BJ (cell line): ENCODE measurements around the gene GPC6. TPM values are rescaled to one million over a fixed set of nuclear protein-coding genes. Genes with fewer than 3 reads are reported as not detected.

Experiments used
- CTCF ChIA-PET: fragments of 350-600 bp; formaldehyde crosslinking; extraction: SDS; loops from one replicate; lab custom pipeline; 2021; ENCODE audit warnings: antibody characterized with exemption, inconsistent platforms; lab: Yijun Ruan, JAX
- POLR2A ChIA-PET: fragments of 300-600 bp; sonication (Branson Sonifier 250); formaldehyde crosslinking; extraction: SDS; loops from one replicate; lab custom pipeline; 2021; ENCODE audit warnings: antibody characterized with exemption; lab: Charles Lee
- DNase-seq: peaks from one replicate; pipeline ENCODE4 v3.0.0-alpha.2; 2011; ENCODE audit warnings: low read depth
- H3K27me3 ChIP-seq: 2 replicates; pipeline ENCODE4 v1.6.0; 2011; ENCODE audit warnings: low read length; ENCODE audit not compliant: control insufficient read depth, insufficient read depth
- H3K36me3 ChIP-seq: 2 replicates; pipeline ENCODE4 v1.5.1; 2011; ENCODE audit warnings: low read length; ENCODE audit not compliant: control insufficient read depth, insufficient read depth
- H3K4me3 ChIP-seq: 2 replicates; pipeline ENCODE4 v1.5.1; 2011; ENCODE audit warnings: low read depth, mild to moderate bottlenecking, control low read depth, low read length
- CTCF ChIP-seq: IDR thresholded peaks from 2 replicates; pipeline ENCODE4 v1.5.1; 2011; ENCODE audit warnings: low read depth, mild to moderate bottlenecking, control low read depth, inconsistent platforms, low read length, moderate library complexity; ENCODE audit not compliant: insufficient read depth
- polyA plus RNA-seq: library from polyadenylated mRNA; depleted of rRNA; stranded (reverse); fragments of >200 nt; gene quantifications from 2 replicates; pipeline ENCODE4 v1.2.3, GENCODE V29; 2011

Gene GPC6
- polyA plus RNA-seq, 1 experiment: 23.0 TPM

- no peaks in the 10 kb centered on the region for H3K36me3 ChIP-seq
- no peaks in the 10 kb centered on the region for H3K27me3 ChIP-seq
- ChIA-PET CTCF (no interaction called here), POLR2A (no interaction called here)
- H3K4me3 ChIP-seq: no peak overlapping the region
- no peak for TF ChIP-seq CTCF
- DNase-seq: no peak
These were observed 57.5 kb downstream of the GPC6 start for GRCh38 chr13:93284064-93284463.

- TF ChIP-seq CTCF: no peak
- POLR2A ChIA-PET: no interaction called here
- CTCF ChIA-PET: interaction anchor here (1.0 kb wide), 1 partner anchor 14 kb away, joined by 3 read pairs; no protein-coding TSS in a partner anchor
- H3K4me3 ChIP-seq: no peak overlapping the region
- H3K27me3 ChIP-seq: no peaks in the 10 kb centered on the region
- no peak for DNase-seq
- no peaks in the 10 kb centered on the region for H3K36me3 ChIP-seq
These were observed 59.4 kb downstream of the GPC6 start for GRCh38 chr13:93286047-93286446.

- POLR2A ChIA-PET: no interaction called here
- Histone ChIP-seq H3K27me3 (no peaks in the 10 kb centered on the region), H3K36me3 (no peaks in the 10 kb centered on the region), H3K4me3 (no peak overlapping the region)
- no peak for DNase-seq
- TF ChIP-seq CTCF: no peak
- CTCF ChIA-PET: no interaction called here
These were observed 62.4 kb downstream of the GPC6 start for GRCh38 chr13:93289053-93289452.

- POLR2A ChIA-PET: no interaction called here
- no peak overlapping the region for H3K4me3 ChIP-seq
- no peak for DNase-seq
- no peaks in the 10 kb centered on the region for H3K36me3 ChIP-seq
- CTCF ChIA-PET: no interaction called here
- TF ChIP-seq CTCF: no peak
- no peaks in the 10 kb centered on the region for H3K27me3 ChIP-seq
These were observed 63.2 kb downstream of the GPC6 start for GRCh38 chr13:93289842-93290241.

GRCh38 chr13:93290503-93290902, 63.9 kb downstream of the GPC6 start:
- DNase-seq: no peak
- no peak for TF ChIP-seq CTCF
- POLR2A ChIA-PET: no interaction called here
- CTCF ChIA-PET: no interaction called here
- H3K36me3 ChIP-seq: no peaks in the 10 kb centered on the region
- H3K4me3 ChIP-seq: no peak overlapping the region
- no peaks in the 10 kb centered on the region for H3K27me3 ChIP-seq
